ENCODE results near the gene HMOX1. TPM values are rescaled to one million over a fixed set of nuclear protein-coding genes. Genes with fewer than 3 reads are reported as not detected.

Gene HMOX1
- total and polyA plus RNA-seq, 2 donors (not counting 3 experiments of a cell fraction or from before 2014, with no cell fraction given), result 41.1 to 69.1 TPM

DNA sequence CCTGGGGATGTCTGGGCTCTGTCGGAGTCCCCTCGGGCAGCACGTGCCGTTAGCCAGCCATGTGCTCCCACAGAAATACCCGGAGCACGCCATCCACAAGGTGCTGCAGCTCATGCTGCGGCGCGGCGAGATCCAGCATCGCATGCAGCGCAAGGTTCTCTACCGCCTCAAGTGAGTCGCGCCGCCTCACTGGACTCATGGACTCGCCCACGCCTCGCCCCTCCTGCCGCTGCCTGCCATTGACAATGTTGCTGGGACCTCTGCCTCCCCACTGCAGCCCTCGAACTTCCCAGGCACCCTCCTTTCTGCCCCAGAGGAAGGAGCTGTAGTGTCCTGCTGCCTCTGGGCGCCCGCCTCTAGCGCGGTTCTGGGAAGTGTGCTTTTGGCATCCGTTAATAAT lies 43.2 kb downstream of the HMOX1 start:
- no peaks in the 10 kb centered on the region for H3K9me1 ChIP-seq (replicated peaks; ENCODE audit: control insufficient read depth, extremely low read depth, insufficient read depth, low read length)
- CTCF ChIA-PET, result interaction anchor here (1.3 kb wide), 1 partner anchor 73 kb away, joined by 4 read pairs; no protein-coding TSS in a partner anchor
- H3K36me3 ChIP-seq (ENCODE audit: control insufficient read depth in 2 of 2, extremely low read depth in 1 of 2, insufficient read depth in 2 of 2, low read length in 2 of 2), result peaks cover 8 to 31% of the 10 kb centered on the region in 2 experiments
- no peaks in the 10 kb centered on the region for H3K9me3 ChIP-seq (replicated peaks; ENCODE audit: control insufficient read depth, insufficient read depth, low read length)
- H3K27ac ChIP-seq (ENCODE audit: insufficient read depth, low read depth, low read length), result no peak overlapping the region
- dilution Hi-C loops (cut with MboI; ENCODE audit: extremely low pct_ligation_motif_present, low sequenced_read_pairs) (no loop called here), intact Hi-C loops (cut with micrococcal nuclease) (no loop called here)
- H3K79me2 ChIP-seq (ENCODE audit: control insufficient read depth, insufficient read depth, low read length), result no peaks in the 10 kb centered on the region
- H3K27me3 ChIP-seq (ENCODE audit: control insufficient read depth in 2 of 2, insufficient read depth in 2 of 2, low read length in 2 of 2), result no peaks in the 10 kb centered on the region
- no peak overlapping the region for H3K4me2 ChIP-seq (ENCODE audit: insufficient read depth, low read length)
- H4K20me1 ChIP-seq (replicated peaks; ENCODE audit: control insufficient read depth, extremely low read depth, insufficient read depth, low read length), result no peaks in the 10 kb centered on the region
- DNase-seq (ENCODE audit: low read depth, low spot score) (no peak), FAIRE-seq (no peak)
- H3K4me1 ChIP-seq (ENCODE audit: control insufficient read depth, extremely low read depth, insufficient read depth, low read length), result no peaks in the 10 kb centered on the region
- H3K9ac ChIP-seq (replicated peaks; ENCODE audit: extremely low read depth, insufficient read depth, low read length), result no peak overlapping the region
- BruUV-seq (replicated peaks), result no TSS peak
- no peak overlapping the region for H3K4me3 ChIP-seq (replicated peaks in 1 of 3; ENCODE audit: insufficient read depth in 1 of 3, low read depth in 1 of 3, low read length in 3 of 3)
- POLR2A ChIA-PET, result no interaction called here
- no peak overlapping the region for H2AFZ ChIP-seq (ENCODE audit: low read depth, low read length)
- TF ChIP-seq EZH2 (IDR thresholded peaks at IDR 0.05; ENCODE audit: borderline replicate concordance, low read depth, low read length, severe bottlenecking), result no peak
- no peak for TF ChIP-seq JUN (IDR thresholded peaks at IDR 0.05; ENCODE audit: borderline replicate concordance, insufficient read depth, insufficient read length, low read depth)
- TF ChIP-seq, protein P1, sequence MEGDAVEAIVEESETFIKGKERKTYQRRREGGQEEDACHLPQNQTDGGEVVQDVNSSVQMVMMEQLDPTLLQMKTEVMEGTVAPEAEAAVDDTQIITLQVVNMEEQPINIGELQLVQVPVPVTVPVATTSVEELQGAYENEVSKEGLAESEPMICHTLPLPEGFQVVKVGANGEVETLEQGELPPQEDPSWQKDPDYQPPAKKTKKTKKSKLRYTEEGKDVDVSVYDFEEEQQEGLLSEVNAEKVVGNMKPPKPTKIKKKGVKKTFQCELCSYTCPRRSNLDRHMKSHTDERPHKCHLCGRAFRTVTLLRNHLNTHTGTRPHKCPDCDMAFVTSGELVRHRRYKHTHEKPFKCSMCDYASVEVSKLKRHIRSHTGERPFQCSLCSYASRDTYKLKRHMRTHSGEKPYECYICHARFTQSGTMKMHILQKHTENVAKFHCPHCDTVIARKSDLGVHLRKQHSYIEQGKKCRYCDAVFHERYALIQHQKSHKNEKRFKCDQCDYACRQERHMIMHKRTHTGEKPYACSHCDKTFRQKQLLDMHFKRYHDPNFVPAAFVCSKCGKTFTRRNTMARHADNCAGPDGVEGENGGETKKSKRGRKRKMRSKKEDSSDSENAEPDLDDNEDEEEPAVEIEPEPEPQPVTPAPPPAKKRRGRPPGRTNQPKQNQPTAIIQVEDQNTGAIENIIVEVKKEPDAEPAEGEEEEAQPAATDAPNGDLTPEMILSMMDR (IDR thresholded peaks at IDR 0.05; ENCODE audit: extremely low read depth in 1 of 2, insufficient read depth in 1 of 2, low read depth in 1 of 2, low read length in 2 of 2), result no peak
- TF ChIP-seq, protein P2, sequence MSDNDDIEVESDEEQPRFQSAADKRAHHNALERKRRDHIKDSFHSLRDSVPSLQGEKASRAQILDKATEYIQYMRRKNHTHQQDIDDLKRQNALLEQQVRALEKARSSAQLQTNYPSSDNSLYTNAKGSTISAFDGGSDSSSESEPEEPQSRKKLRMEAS (IDR thresholded peaks at IDR 0.05; ENCODE audit: insufficient read depth, insufficient read length), result no peak
- TF ChIP-seq POLR2A (IDR thresholded peaks at IDR 0.05; ENCODE audit: low read depth, low read length), result no peak
- TF ChIP-seq GATA2 (IDR thresholded peaks at IDR 0.05; ENCODE audit: insufficient read depth, insufficient read length, low read depth, low read length), result no peak
- no peak for TF ChIP-seq FOS (IDR thresholded peaks at IDR 0.05; ENCODE audit: borderline replicate concordance, insufficient read depth, low read length)
- TF ChIP-seq MYC (IDR thresholded peaks at IDR 0.05; ENCODE audit: low read depth, low read length), result no peak
- TF ChIP-seq POLR2AphosphoS5 (IDR thresholded peaks at IDR 0.05; ENCODE audit: insufficient read depth, low read depth, low read length), result no peak

Data from endothelial cell of umbilical vein (primary cell).